OCI-LY7 (cell line): ENCODE results near the gene SNRPN.

Source experiments
- CTCF ChIP-seq: fragments of 200-600 bp; sonication (generic); conservative IDR thresholded peaks from 2 replicates; pipeline ENCODE4 v1.5.1; 2014; ENCODE audit warnings: mild to moderate bottlenecking, antibody characterized with exemption, low read length, moderate library complexity, mixed read lengths
- EZH2phosphoT487 ChIP-seq: fragments of 200-600 bp; sonication (generic); IDR thresholded peaks from 2 replicates; pipeline ENCODE4 v1.6.1; 2018; ENCODE audit warnings: low read depth, borderline replicate concordance, mild to moderate bottlenecking, mixed run types, antibody characterized with exemption, low read length, moderate library complexity, mixed read lengths

GRCh38 chr15:24933716-24934115, 21.1 kb upstream of the SNRPN start:
- TF ChIP-seq CTCF (no peak), EZH2phosphoT487 (no peak)
